NCI-H345 treated with DMSO at 0.1 percent for 48 hours (cell line): ENCODE data around the gene SLC39A7.

ENCODE experiments used
- DNase-seq: peaks from one replicate; lab custom pipeline; 2025; ENCODE audit not compliant: unreplicated experiment; lab: John Stamatoyannopoulos, UW

Gene SLC39A7

GRCh38 chr6:33170176-33171015 is 30.3 kb upstream of the SLC39A7 start:
- no peak for DNase-seq

- no peak for DNase-seq
Observed at GRCh38 chr6:33171016-33171879, 29.4 kb upstream of the SLC39A7 start.

GRCh38 chr6:33171880-33172687 is 28.6 kb upstream of the SLC39A7 start:
- no peak for DNase-seq

GRCh38 chr6:33172688-33173534 is 27.8 kb upstream of the SLC39A7 start:
- DNase-seq, result no peak

GRCh38 chr6:33173535-33174180 is 27.0 kb upstream of the SLC39A7 start:
- DNase-seq, result no peak

- no peak for DNase-seq
Observed at GRCh38 chr6:33174784-33175183, 25.9 kb upstream of the SLC39A7 start.

- no peak for DNase-seq
Observed at GRCh38 chr6:33175436-33176069, 25.1 kb upstream of the SLC39A7 start.

GRCh38 chr6:33176906-33177305 is 23.8 kb upstream of the SLC39A7 start:
- no peak for DNase-seq

- DNase-seq, result no peak
Observed at GRCh38 chr6:33177552-33178446, 22.9 kb upstream of the SLC39A7 start.

- DNase-seq, result no peak
Observed at GRCh38 chr6:33178755-33179475, 21.8 kb upstream of the SLC39A7 start.

- DNase-seq, result no peak
Observed at GRCh38 chr6:33181141-33181540, 19.5 kb upstream of the SLC39A7 start.

GRCh38 chr6:33183071-33183683 is 17.5 kb upstream of the SLC39A7 start:
- DNase-seq, result no peak

GRCh38 chr6:33185190-33185589 is 15.5 kb upstream of the SLC39A7 start:
- DNase-seq, result no peak

GRCh38 chr6:33185654-33186187 is 14.9 kb upstream of the SLC39A7 start:
- no peak for DNase-seq

- DNase-seq, result no peak
Observed at GRCh38 chr6:33187809-33188208, 12.9 kb upstream of the SLC39A7 start.

- DNase-seq, result no peak
Observed at GRCh38 chr6:33189164-33189563, 11.5 kb upstream of the SLC39A7 start.
